ENCODE measurements around the gene STOML1. TPM values are rescaled to one million over a fixed set of nuclear protein-coding genes. Genes with fewer than 3 reads are reported as not detected.

The STOML1 gene
- polyA plus RNA-seq, 1 donor from 2014 or later, result 49.5 TPM

GRCh38 chr15:73969151-73969759, 22.8 kb downstream of the STOML1 start:
- Histone ChIP-seq H3K27ac (ENCODE audit: low read length) (no peak overlapping the region), H3K79me2 (replicated peaks; ENCODE audit: insufficient read depth, low read length) (no peaks in the 10 kb centered on the region), H3K4me3 (ENCODE audit: low read length) (no peak overlapping the region), H3K9me3 (ENCODE audit: low read length) (no peaks in the 10 kb centered on the region), H3K27me3 (ENCODE audit: insufficient read depth, low read depth, low read length) (no peaks in the 10 kb centered on the region), H3K4me2 (ENCODE audit: low read length) (no peak overlapping the region), H3K9me2 (ENCODE audit: insufficient read depth, low read length) (no peaks in the 10 kb centered on the region), H3F3A (ENCODE audit: insufficient read depth, low read length, poor library complexity, severe bottlenecking) (no peaks in the 10 kb centered on the region), H3K9ac (ENCODE audit: low read length) (no peak overlapping the region), H2AFZ (ENCODE audit: low read depth, low read length) (no peak overlapping the region), H3K36me3 (ENCODE audit: insufficient read depth, low read length) (no peaks in the 10 kb centered on the region), H4K20me1 (ENCODE audit: insufficient read depth) (no peaks in the 10 kb centered on the region)
- TF ChIP-seq POLR2AphosphoS5 (IDR thresholded peaks at IDR 0.05), result no peak
- TF ChIP-seq, protein P1, sequence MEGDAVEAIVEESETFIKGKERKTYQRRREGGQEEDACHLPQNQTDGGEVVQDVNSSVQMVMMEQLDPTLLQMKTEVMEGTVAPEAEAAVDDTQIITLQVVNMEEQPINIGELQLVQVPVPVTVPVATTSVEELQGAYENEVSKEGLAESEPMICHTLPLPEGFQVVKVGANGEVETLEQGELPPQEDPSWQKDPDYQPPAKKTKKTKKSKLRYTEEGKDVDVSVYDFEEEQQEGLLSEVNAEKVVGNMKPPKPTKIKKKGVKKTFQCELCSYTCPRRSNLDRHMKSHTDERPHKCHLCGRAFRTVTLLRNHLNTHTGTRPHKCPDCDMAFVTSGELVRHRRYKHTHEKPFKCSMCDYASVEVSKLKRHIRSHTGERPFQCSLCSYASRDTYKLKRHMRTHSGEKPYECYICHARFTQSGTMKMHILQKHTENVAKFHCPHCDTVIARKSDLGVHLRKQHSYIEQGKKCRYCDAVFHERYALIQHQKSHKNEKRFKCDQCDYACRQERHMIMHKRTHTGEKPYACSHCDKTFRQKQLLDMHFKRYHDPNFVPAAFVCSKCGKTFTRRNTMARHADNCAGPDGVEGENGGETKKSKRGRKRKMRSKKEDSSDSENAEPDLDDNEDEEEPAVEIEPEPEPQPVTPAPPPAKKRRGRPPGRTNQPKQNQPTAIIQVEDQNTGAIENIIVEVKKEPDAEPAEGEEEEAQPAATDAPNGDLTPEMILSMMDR (IDR thresholded peaks at IDR 0.05; ENCODE audit: poor library complexity, severe bottlenecking), result no peak
- no peak for TF ChIP-seq TAF1 (IDR thresholded peaks at IDR 0.05; ENCODE audit: low read depth)
- TF ChIP-seq EZH2 (IDR thresholded peaks at IDR 0.05; ENCODE audit: borderline replicate concordance, insufficient read depth, low read length, poor library complexity, severe bottlenecking), result no peak
- TF ChIP-seq REST (IDR thresholded peaks at IDR 0.05; ENCODE audit: borderline replicate concordance), result no peak
- no peak for TF ChIP-seq SMC3 (conservative IDR thresholded peaks at IDR 0.05; ENCODE audit: poor library complexity)

GRCh38 chr15:73968461-73968860, 23.6 kb downstream of the STOML1 start:
- Histone ChIP-seq H3K79me2 (replicated peaks; ENCODE audit: insufficient read depth, low read length) (no peaks in the 10 kb centered on the region), H3K36me3 (ENCODE audit: insufficient read depth, low read length) (no peaks in the 10 kb centered on the region), H3F3A (ENCODE audit: insufficient read depth, low read length, poor library complexity, severe bottlenecking) (no peaks in the 10 kb centered on the region), H3K27me3 (ENCODE audit: insufficient read depth, low read depth, low read length) (no peaks in the 10 kb centered on the region), H2AFZ (ENCODE audit: low read depth, low read length) (no peak overlapping the region), H3K9me3 (ENCODE audit: low read length) (no peaks in the 10 kb centered on the region), H4K20me1 (ENCODE audit: insufficient read depth) (no peaks in the 10 kb centered on the region), H3K9ac (ENCODE audit: low read length) (no peak overlapping the region), H3K4me3 (ENCODE audit: low read length) (no peak overlapping the region), H3K4me2 (ENCODE audit: low read length) (no peak overlapping the region), H3K27ac (ENCODE audit: low read length) (no peak overlapping the region), H3K9me2 (ENCODE audit: insufficient read depth, low read length) (no peaks in the 10 kb centered on the region)
- TF ChIP-seq REST (IDR thresholded peaks at IDR 0.05; ENCODE audit: borderline replicate concordance) (no peak), TAF1 (IDR thresholded peaks at IDR 0.05; ENCODE audit: low read depth) (no peak), EP300 (conservative IDR thresholded peaks at IDR 0.05; ENCODE audit: poor library complexity, severe bottlenecking) (no peak), EZH2 (IDR thresholded peaks at IDR 0.05; ENCODE audit: borderline replicate concordance, insufficient read depth, low read length, poor library complexity, severe bottlenecking) (no peak), MXI1 (conservative IDR thresholded peaks at IDR 0.05; ENCODE audit: poor library complexity, severe bottlenecking) (no peak), RAD21 (conservative IDR thresholded peaks at IDR 0.05) (no peak), POLR2AphosphoS5 (IDR thresholded peaks at IDR 0.05) (no peak), SMC3 (conservative IDR thresholded peaks at IDR 0.05; ENCODE audit: poor library complexity) (no peak)
- TF ChIP-seq, protein P1 (IDR thresholded peaks at IDR 0.05; ENCODE audit: poor library complexity, severe bottlenecking), result no peak

Measured in neural cell (in vitro differentiated cells).